Fibroblast of the aortic adventitia (primary cell): Measurements from ENCODE around the gene CCT8L2. TPM values are rescaled to one million over a fixed set of nuclear protein-coding genes. Genes with fewer than 3 reads are reported as not detected.
A peak's percentile ranks its signal among the peaks of the same experiment; 100 is the strongest.
"Not testable (repeated sequence)": the region's sequence is repeated elsewhere in the genome, so short reads cannot be mapped to it uniquely, and the experiment has no call there.

Experiments used
- DNase-seq: peaks from one replicate; pipeline ENCODE4 v3.0.0-alpha.2; 2010; ENCODE audit warnings: low read depth
- H3K4me3 ChIP-seq: 2 replicates; pipeline ENCODE4 v1.5.1; 2011; ENCODE audit warnings: low read depth, mild to moderate bottlenecking, control low read depth, low read length, moderate library complexity
- CTCF ChIP-seq: IDR thresholded peaks from 2 replicates; pipeline ENCODE4 v1.5.1; 2011; ENCODE audit warnings: mild to moderate bottlenecking, low read length, control low read depth, inconsistent platforms; ENCODE audit not compliant: insufficient read depth
- total RNA-seq: library from RNA; depleted of rRNA; stranded (reverse); fragments of >200 nt; gene quantifications from 2 replicates; pipeline ENCODE4 v1.2.3, GENCODE V29; 2012; ENCODE audit warnings: low replicate concordance

CCT8L2 gene
- total RNA-seq, 1 donor: not detected

GRCh38 chr22:16603448-16603768, 10.8 kb upstream of the CCT8L2 start:
- TF ChIP-seq CTCF: no peak
- peak overlapping the region; percentile 58 for H3K4me3 ChIP-seq

GRCh38 chr22:16602728-16603447, 10.3 kb upstream of the CCT8L2 start:
- peak overlapping the region; percentile 58 for H3K4me3 ChIP-seq
- peak; percentile 12 for DNase-seq

More at GRCh38 chr22:16603448-16603768, 10.8 kb upstream of the CCT8L2 start:
- no peak for DNase-seq

- not testable (repeated sequence) for DNase-seq
- H3K4me3 ChIP-seq: peak overlapping the region; percentile 63
Observed at GRCh38 chr22:16602224-16602727, 9.7 kb upstream of the CCT8L2 start.

GRCh38 chr22:16601437-16602223, 9.0 kb upstream of the CCT8L2 start:
- peak overlapping the region; percentile 63 for H3K4me3 ChIP-seq
- no peak for TF ChIP-seq CTCF
- DNase-seq: peak; percentile 15

- peak overlapping the region; percentile 55 for H3K4me3 ChIP-seq
- peak; percentile 71 for DNase-seq
Observed at GRCh38 chr22:16600644-16601436, 8.2 kb upstream of the CCT8L2 start.

- not testable (repeated sequence) for H3K4me3 ChIP-seq, DNase-seq
Observed at GRCh38 chr22:16599648-16600047, 7.0 kb upstream of the CCT8L2 start.

GRCh38 chr22:16595251-16595650, 2.6 kb upstream of the CCT8L2 start:
- not testable (repeated sequence) for DNase-seq, H3K4me3 ChIP-seq

GRCh38 chr22:16594026-16594425, 1.4 kb upstream of the CCT8L2 start:
- DNase-seq: no peak
- TF ChIP-seq CTCF: no peak
- no peak overlapping the region for H3K4me3 ChIP-seq

GRCh38 chr22:16592231-16592630, 379 bp downstream of the CCT8L2 start:
- H3K4me3 ChIP-seq, DNase-seq: not testable (repeated sequence)

GRCh38 chr22:16591136-16591535, 1.5 kb downstream of the CCT8L2 start:
- not testable (repeated sequence) for DNase-seq, H3K4me3 ChIP-seq
